AG10803 (cell line): ENCODE data around the gene NCK2.

Source experiments
- DNase-seq: peaks from one replicate; pipeline ENCODE4 v3.0.0; 2010; ENCODE audit warnings: low read depth
- H3K4me3 ChIP-seq: 2 replicates; pipeline ENCODE4 v1.5.1; 2011; ENCODE audit warnings: mild to moderate bottlenecking, low read length, control low read depth
- TF ChIP-seq, protein P1 (sequence below): conservative IDR thresholded peaks from 2 replicates; pipeline ENCODE4 v1.5.1; 2011; ENCODE audit warnings: mild to moderate bottlenecking, low read length, control low read depth, inconsistent platforms

The NCK2 gene

DNA sequence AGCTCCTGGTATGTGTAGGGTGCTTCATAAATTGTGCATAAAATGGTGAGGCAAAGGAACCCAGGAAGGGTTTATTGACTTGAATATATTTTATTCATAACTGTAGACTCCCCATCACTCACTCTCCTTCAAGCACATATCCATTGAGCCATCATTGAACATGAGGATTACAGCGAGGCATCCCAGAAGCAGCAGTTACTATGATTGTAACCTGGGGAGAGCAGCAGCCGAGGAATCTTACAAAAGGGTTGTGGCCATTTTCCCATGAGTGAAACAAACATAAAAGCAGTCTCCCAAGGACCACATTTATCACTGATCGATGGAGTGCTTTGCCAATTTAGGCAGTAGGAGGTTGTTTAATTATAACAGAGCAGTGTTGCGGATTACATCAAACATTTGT, 183.4 kb downstream of the NCK2 start:
- TF ChIP-seq, protein P1, sequence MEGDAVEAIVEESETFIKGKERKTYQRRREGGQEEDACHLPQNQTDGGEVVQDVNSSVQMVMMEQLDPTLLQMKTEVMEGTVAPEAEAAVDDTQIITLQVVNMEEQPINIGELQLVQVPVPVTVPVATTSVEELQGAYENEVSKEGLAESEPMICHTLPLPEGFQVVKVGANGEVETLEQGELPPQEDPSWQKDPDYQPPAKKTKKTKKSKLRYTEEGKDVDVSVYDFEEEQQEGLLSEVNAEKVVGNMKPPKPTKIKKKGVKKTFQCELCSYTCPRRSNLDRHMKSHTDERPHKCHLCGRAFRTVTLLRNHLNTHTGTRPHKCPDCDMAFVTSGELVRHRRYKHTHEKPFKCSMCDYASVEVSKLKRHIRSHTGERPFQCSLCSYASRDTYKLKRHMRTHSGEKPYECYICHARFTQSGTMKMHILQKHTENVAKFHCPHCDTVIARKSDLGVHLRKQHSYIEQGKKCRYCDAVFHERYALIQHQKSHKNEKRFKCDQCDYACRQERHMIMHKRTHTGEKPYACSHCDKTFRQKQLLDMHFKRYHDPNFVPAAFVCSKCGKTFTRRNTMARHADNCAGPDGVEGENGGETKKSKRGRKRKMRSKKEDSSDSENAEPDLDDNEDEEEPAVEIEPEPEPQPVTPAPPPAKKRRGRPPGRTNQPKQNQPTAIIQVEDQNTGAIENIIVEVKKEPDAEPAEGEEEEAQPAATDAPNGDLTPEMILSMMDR: no peak
- no peak overlapping the region for H3K4me3 ChIP-seq
- DNase-seq: no peak

DNA sequence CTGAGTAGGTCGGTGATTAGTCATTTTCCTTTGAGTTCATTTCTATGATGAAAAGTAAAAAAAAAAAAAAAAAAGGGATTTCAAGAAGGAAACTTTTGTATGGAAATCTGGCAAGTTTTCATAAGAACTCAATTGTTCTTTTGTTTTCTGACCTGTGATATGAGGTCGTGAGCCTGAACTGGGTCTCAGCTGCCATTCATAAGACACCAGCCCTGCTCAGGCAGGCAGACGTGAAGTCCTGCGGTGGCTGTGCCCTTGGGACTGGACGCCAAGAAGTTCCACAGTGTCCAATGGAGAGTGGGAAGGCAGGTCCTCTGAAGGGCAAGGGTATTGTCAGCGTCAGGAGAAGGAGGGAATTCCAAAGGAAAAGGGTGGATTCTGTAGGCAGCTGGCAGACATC, 183.9 kb downstream of the NCK2 start:
- DNase-seq: no peak
- TF ChIP-seq, protein P1: no peak
- no peak overlapping the region for H3K4me3 ChIP-seq

- H3K4me3 ChIP-seq: no peak overlapping the region
- no peak for DNase-seq
- TF ChIP-seq, protein P1: no peak
Measured at GRCh38 chr2:105929516-105929915, 184.8 kb downstream of the NCK2 start.

DNA sequence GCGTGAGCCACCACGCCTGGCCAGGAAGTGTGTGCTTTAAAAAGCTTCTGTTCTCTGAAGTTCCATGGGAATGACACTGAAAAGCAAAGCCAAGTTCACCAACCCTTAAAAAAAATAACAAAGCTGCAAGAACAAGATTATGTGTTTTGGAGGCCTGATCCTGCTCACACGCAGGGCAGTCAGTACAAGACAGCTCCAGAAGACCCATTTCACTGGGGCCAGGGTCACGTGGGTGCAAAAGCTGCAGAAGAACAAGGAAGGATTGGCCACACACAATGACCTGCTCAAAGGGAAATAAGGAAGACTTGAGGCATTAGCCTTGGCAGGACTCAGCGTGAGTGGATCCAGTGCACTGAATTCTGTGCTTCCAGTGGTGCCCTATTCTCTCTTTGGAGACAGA, 187.9 kb downstream of the NCK2 start:
- TF ChIP-seq, protein P1: no peak
- no peak overlapping the region for H3K4me3 ChIP-seq
- no peak for DNase-seq

DNA sequence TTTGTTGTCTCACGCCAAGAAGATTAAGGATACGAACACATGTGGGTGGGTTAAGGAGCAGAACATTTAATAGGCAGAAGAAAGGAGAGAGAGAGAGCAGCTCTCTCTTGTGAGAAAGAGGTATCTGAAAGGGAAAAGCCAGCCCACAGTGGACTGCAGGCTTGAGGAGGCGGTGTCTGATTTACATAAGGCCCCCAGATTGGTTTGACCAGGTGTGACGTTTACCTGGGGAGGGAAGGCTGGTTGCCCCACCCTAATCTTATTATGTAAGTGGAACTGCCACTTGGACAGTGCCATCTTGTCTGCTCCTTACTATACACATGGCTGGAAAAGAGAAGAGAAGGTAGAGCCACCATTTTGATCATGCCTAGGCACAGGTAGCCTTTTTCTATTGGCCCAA, 189.2 kb downstream of the NCK2 start:
- H3K4me3 ChIP-seq: no peak overlapping the region
- TF ChIP-seq, protein P1: no peak
- no peak for DNase-seq

DNA sequence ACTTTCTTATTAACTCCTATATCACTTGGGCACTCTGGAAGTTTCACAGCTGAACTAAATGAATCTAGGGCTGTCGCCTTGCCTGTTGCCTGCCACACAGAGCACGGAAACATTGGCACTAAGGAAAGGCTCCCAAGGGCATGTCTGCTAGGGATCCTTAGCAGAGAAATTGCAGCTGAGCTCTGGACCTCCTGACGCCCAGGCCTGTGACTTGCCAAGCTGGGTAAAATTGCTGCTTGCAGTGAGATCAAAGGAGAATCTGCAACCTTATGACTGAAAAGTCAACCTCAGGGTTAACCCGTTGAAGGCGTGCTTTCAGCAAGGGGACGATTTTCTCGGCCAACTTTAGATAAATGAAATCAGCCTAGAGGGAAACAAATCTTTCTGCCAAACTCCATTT, 189.8 kb downstream of the NCK2 start:
- H3K4me3 ChIP-seq: no peak overlapping the region
- TF ChIP-seq, protein P1: no peak
- DNase-seq: no peak

GRCh38 chr2:105935063-105935462, 190.4 kb downstream of the NCK2 start:
- H3K4me3 ChIP-seq: no peak overlapping the region
- DNase-seq: no peak
- TF ChIP-seq, protein P1: no peak
